HepG2 (cell line): ENCODE data around the gene PLG.
A peak's percentile ranks its signal among the peaks of the same experiment; 100 is the strongest.

Experiments
- BHLHE40 ChIP-seq: IDR thresholded peaks from 2 replicates; pipeline ENCODE4 v1.6.1; 2011; ENCODE audit warnings: low read length, improper control_type of control experiment
- CTCF ChIP-seq: sonication (generic); formaldehyde crosslinking; IDR thresholded peaks from 2 replicates; pipeline ENCODE4 v1.5.0; 2020; ENCODE audit warnings: mild to moderate bottlenecking, missing genetic modification reagents, moderate library complexity
- ELF4 ChIP-seq: sonication (generic); formaldehyde crosslinking; IDR thresholded peaks from 2 replicates; pipeline ENCODE4 v1.5.0; 2020; ENCODE audit warnings: missing genetic modification reagents, mild to moderate bottlenecking, moderate library complexity, borderline replicate concordance
- EZH2 ChIP-seq: conservative IDR thresholded peaks from 2 replicates; pipeline ENCODE4 v1.6.1; 2012; ENCODE audit warnings: mild to moderate bottlenecking, low read depth, low read length, moderate library complexity
- IRX3 ChIP-seq: sonication (generic); formaldehyde crosslinking; IDR thresholded peaks from 2 replicates; pipeline ENCODE4 v1.8.1; 2023; ENCODE audit warnings: mild to moderate bottlenecking, low read depth, missing genetic modification reagents, borderline replicate concordance
- TCF7L2 ChIP-seq: IDR thresholded peaks from 2 replicates; pipeline ENCODE4 v1.6.1; 2011; ENCODE audit warnings: mild to moderate bottlenecking, low read depth, low read length, moderate library complexity
- ZNF761 ChIP-seq: sonication (generic); formaldehyde crosslinking; conservative IDR thresholded peaks from 2 replicates; pipeline ENCODE4 v1.4.0; 2020; ENCODE audit warnings: mild to moderate bottlenecking, missing genetic modification reagents
- TF ChIP-seq, protein P1 (sequence below): IDR thresholded peaks from 2 replicates; pipeline ENCODE4 v1.6.1; 2016; ENCODE audit warnings: control low read depth
- TF ChIP-seq, protein P2 (sequence below): sonication (generic); formaldehyde crosslinking; IDR thresholded peaks from 2 replicates; pipeline ENCODE4 v1.5.0; 2020; ENCODE audit warnings: missing genetic modification reagents

DNA sequence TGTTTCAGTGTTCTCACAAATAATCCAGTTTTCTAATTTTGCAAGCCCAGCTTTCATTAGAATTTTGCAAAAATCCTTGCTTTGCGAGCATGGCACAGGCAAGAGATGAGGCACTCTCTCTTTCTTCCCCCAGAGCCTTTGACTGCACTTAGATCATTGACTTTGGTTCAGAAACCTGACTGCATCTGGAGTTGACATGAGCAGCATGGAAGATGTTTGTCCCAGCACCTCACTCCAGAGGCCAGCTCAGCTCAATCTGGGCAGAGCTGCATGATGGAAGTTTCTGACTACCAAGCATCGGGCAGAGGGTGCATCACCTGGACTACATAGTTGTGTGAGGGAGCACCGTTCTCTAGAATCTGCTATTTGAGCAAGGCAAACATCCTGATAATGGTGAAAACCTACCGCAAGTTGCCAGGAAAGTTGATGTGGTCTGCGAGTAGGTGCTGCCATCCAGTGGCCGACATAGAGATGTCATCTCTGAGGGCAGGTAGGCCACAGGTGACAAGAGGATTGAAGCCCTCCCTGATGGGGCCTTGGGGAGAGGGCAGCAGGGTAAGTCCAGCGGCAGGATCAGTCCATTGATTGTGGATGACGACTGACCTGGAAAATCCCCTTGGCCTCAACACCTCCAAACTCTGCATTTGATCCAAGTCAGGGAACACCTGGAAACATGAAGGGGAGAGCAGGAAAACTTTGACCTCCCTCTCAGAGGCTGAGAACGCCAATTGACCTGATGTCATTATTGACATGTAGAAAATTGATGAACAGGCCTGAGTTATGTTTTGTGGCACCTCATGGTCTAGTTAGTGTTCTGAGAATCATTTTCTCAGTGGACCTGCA lies 34.2 kb upstream of the PLG start:
- peak; percentile 94 for TF ChIP-seq CTCF (CRISPR knock-in tag)
- no peak for TF ChIP-seq TCF7L2
- TF ChIP-seq ZNF761 (CRISPR knock-in tag): no peak
- TF ChIP-seq EZH2: no peak
- TF ChIP-seq BHLHE40: no peak
- TF ChIP-seq, protein P1, sequence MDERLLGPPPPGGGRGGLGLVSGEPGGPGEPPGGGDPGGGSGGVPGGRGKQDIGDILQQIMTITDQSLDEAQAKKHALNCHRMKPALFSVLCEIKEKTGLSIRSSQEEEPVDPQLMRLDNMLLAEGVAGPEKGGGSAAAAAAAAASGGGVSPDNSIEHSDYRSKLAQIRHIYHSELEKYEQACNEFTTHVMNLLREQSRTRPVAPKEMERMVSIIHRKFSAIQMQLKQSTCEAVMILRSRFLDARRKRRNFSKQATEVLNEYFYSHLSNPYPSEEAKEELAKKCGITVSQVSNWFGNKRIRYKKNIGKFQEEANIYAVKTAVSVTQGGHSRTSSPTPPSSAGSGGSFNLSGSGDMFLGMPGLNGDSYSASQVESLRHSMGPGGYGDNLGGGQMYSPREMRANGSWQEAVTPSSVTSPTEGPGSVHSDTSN: no peak
- TF ChIP-seq IRX3 (CRISPR knock-in tag): no peak
- TF ChIP-seq ELF4 (CRISPR knock-in tag): no peak
- TF ChIP-seq, protein P2, sequence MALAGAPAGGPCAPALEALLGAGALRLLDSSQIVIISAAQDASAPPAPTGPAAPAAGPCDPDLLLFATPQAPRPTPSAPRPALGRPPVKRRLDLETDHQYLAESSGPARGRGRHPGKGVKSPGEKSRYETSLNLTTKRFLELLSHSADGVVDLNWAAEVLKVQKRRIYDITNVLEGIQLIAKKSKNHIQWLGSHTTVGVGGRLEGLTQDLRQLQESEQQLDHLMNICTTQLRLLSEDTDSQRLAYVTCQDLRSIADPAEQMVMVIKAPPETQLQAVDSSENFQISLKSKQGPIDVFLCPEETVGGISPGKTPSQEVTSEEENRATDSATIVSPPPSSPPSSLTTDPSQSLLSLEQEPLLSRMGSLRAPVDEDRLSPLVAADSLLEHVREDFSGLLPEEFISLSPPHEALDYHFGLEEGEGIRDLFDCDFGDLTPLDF: no peak
